PC-9 (cell line): ENCODE results near the gene B3GLCT. TPM values are rescaled to one million over a fixed set of nuclear protein-coding genes. Genes with fewer than 3 reads are reported as not detected.

Source experiments
- BruUV-seq: library from RNA; stranded (reverse); fragments of 400-500 nt; replicated peaks from 2 replicates; lab custom pipeline; 2021; lab: Mats Ljungman, UMichigan
- CTCF ChIA-PET: fragments of 300-600 bp; sonication (Branson Sonifier 250); formaldehyde crosslinking; loops from one replicate; lab custom pipeline; 2022; ENCODE audit warnings: antibody characterized with exemption; lab: Charles Lee
- POLR2A ChIA-PET: fragments of 300-600 bp; sonication (Branson Sonifier 250); formaldehyde crosslinking; loops from one replicate; lab custom pipeline; 2022; ENCODE audit warnings: antibody characterized with exemption; ENCODE audit not compliant: unreplicated experiment; lab: Charles Lee
- DNase-seq, 2 experiments: peaks; one replicate each; pipeline versions ENCODE4 v3.0.0 to v3.0.0-alpha.2; 2015 to 2022; ENCODE audit warnings: mixed read lengths in 1 of 2
- H2AFZ ChIP-seq: fragments of 200-600 bp; sonication (generic); 2 replicates; pipeline ENCODE4 v1.8.1; 2017; ENCODE audit warnings: antibody characterized with exemption
- H3F3A ChIP-seq: fragments of 200-600 bp; sonication (generic); 2 replicates; pipeline ENCODE4 v1.8.1; 2017; ENCODE audit warnings: antibody characterized with exemption, mild to moderate bottlenecking, low read depth; ENCODE audit not compliant: insufficient read depth
- H3K27ac ChIP-seq: fragments of 200-600 bp; sonication (generic); 2 replicates; pipeline ENCODE4 v1.6.1; 2016; ENCODE audit warnings: mixed run types
- H3K27me3 ChIP-seq: fragments of 200-600 bp; sonication (generic); 2 replicates; pipeline ENCODE4 v1.6.1; 2016; ENCODE audit warnings: low read depth, mixed run types; ENCODE audit not compliant: insufficient read depth
- H3K36me3 ChIP-seq: fragments of 200-600 bp; sonication (generic); 2 replicates; pipeline ENCODE4 v1.6.1; 2016; ENCODE audit warnings: low read depth, mixed run types
- H3K4me1 ChIP-seq: fragments of 200-600 bp; sonication (generic); replicated peaks from 2 replicates; pipeline ENCODE4 v1.6.1; 2016; ENCODE audit warnings: mixed run types; ENCODE audit not compliant: insufficient read depth
- H3K4me2 ChIP-seq: fragments of 200-600 bp; sonication (generic); 2 replicates; pipeline ENCODE4 v1.6.1; 2017; ENCODE audit warnings: mixed run types
- H3K4me3 ChIP-seq: fragments of 200-600 bp; sonication (generic); 2 replicates; pipeline ENCODE4 v1.6.1; 2016; ENCODE audit warnings: mixed run types
- H3K79me2 ChIP-seq: fragments of 200-600 bp; sonication (generic); 2 replicates; pipeline ENCODE4 v1.6.1; 2017; ENCODE audit warnings: low read depth, mixed run types
- H3K9me2 ChIP-seq: fragments of 200-600 bp; sonication (generic); 2 replicates; pipeline ENCODE4 v1.8.1; 2017; ENCODE audit warnings: mild to moderate bottlenecking; ENCODE audit not compliant: insufficient read depth
- H3K9me3 ChIP-seq: fragments of 200-600 bp; sonication (generic); 2 replicates; pipeline ENCODE4 v1.8.1; 2016; ENCODE audit warnings: low read depth; ENCODE audit not compliant: insufficient read depth
- H4K20me1 ChIP-seq: fragments of 200-600 bp; sonication (generic); 2 replicates; pipeline ENCODE4 v1.8.1; 2017; ENCODE audit not compliant: insufficient read depth
- EZH2 ChIP-seq: fragments of 200-600 bp; sonication (generic); IDR thresholded peaks from 2 replicates; pipeline ENCODE4 v1.8.0; 2017; ENCODE audit warnings: antibody characterized with exemption, low read depth
- intact Hi-C: fragments of 100-400 bp; cut with micrococcal nuclease; formaldehyde crosslinking; loops from one replicate; pipeline ENCODE4 v1.10.0; 2022; ENCODE audit not compliant: unreplicated experiment
- total RNA-seq: library from RNA; stranded (reverse); gene quantifications from 2 replicates; pipeline ENCODE4 v1.2.3, GENCODE V29; 2021
- TF ChIP-seq, protein P1 (sequence below): fragments of 200-600 bp; sonication (generic); conservative IDR thresholded peaks from 2 replicates; pipeline ENCODE4 v1.6.1; 2017; ENCODE audit warnings: mixed run types, antibody characterized with exemption, mild to moderate bottlenecking, moderate library complexity

Gene B3GLCT
- total RNA-seq, 1 experiment from 2014 or later, result 5.4 TPM

DNA sequence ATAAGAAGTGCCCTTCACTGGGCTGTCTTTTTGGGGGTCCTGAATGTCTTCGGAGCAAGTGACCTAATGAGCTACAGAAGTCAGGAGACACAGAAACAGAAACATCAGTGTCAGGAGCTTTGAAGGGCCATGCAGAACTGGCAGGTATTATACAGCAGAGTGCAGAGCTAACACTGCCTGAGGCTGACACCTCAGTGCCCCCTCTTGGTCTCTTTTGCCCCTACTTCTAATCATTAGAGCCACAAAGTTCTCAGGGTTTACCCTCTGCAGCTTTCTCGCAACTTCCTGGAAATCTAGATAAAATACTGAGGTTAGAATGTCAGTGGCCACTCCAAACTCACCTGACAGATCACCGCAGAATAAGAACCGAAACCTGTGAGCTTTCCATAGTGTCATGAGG lies 172.7 kb downstream of the B3GLCT start:
- intact Hi-C loops, result no loop called here
- no peaks in the 10 kb centered on the region for H3K79me2 ChIP-seq
- H3K4me2 ChIP-seq, result no peak overlapping the region
- no peaks in the 10 kb centered on the region for H3K4me1 ChIP-seq
- ChIA-PET CTCF (no interaction called here), POLR2A (no interaction called here)
- peaks cover 55% of the 10 kb centered on the region for H3K27me3 ChIP-seq
- no peak for DNase-seq
- H3F3A ChIP-seq, result no peaks in the 10 kb centered on the region
- H3K9me2 ChIP-seq, result no peaks in the 10 kb centered on the region
- H3K9me3 ChIP-seq, result no peaks in the 10 kb centered on the region
- H3K4me3 ChIP-seq, result no peak overlapping the region
- BruUV-seq, result no TSS peak
- no peaks in the 10 kb centered on the region for H4K20me1 ChIP-seq
- H3K27ac ChIP-seq, result no peak overlapping the region
- no peak overlapping the region for H2AFZ ChIP-seq
- H3K36me3 ChIP-seq, result no peaks in the 10 kb centered on the region
- no peak for TF ChIP-seq EZH2
- TF ChIP-seq, protein P1, sequence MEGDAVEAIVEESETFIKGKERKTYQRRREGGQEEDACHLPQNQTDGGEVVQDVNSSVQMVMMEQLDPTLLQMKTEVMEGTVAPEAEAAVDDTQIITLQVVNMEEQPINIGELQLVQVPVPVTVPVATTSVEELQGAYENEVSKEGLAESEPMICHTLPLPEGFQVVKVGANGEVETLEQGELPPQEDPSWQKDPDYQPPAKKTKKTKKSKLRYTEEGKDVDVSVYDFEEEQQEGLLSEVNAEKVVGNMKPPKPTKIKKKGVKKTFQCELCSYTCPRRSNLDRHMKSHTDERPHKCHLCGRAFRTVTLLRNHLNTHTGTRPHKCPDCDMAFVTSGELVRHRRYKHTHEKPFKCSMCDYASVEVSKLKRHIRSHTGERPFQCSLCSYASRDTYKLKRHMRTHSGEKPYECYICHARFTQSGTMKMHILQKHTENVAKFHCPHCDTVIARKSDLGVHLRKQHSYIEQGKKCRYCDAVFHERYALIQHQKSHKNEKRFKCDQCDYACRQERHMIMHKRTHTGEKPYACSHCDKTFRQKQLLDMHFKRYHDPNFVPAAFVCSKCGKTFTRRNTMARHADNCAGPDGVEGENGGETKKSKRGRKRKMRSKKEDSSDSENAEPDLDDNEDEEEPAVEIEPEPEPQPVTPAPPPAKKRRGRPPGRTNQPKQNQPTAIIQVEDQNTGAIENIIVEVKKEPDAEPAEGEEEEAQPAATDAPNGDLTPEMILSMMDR, result no peak

DNA sequence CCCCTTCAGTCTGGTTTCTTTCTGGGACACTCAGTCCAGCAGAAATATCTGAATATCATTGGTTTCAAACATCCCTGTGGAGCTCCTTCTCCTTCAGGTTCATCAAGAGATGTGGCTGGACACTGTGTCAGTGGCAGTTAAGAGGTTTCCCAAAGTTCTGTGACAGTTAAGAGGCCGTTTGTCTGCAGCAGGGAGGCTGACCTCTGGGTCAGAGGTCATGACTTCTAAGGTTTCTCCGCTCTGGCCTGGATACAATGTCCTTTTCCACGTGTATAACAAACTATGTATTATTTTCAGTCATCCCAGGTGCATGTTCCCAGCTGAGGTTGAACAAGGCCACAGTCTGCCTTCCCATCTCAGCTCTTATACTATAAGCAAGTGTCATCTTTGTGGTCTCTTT lies 174.9 kb downstream of the B3GLCT start:
- Histone ChIP-seq H3K4me2 (no peak overlapping the region), H2AFZ (no peak overlapping the region), H3F3A (no peaks in the 10 kb centered on the region), H3K79me2 (no peaks in the 10 kb centered on the region), H3K9me2 (no peaks in the 10 kb centered on the region), H3K4me1 (no peaks in the 10 kb centered on the region), H3K27me3 (peaks cover 66% of the 10 kb centered on the region), H4K20me1 (no peaks in the 10 kb centered on the region), H3K27ac (no peak overlapping the region), H3K9me3 (no peaks in the 10 kb centered on the region), H3K36me3 (no peaks in the 10 kb centered on the region), H3K4me3 (no peak overlapping the region)
- CTCF ChIA-PET, result no interaction called here
- BruUV-seq, result no TSS peak
- TF ChIP-seq, protein P1, result no peak
- no peak for TF ChIP-seq EZH2
- no peak for DNase-seq
- POLR2A ChIA-PET, result no interaction called here
- intact Hi-C loops, result no loop called here

DNA sequence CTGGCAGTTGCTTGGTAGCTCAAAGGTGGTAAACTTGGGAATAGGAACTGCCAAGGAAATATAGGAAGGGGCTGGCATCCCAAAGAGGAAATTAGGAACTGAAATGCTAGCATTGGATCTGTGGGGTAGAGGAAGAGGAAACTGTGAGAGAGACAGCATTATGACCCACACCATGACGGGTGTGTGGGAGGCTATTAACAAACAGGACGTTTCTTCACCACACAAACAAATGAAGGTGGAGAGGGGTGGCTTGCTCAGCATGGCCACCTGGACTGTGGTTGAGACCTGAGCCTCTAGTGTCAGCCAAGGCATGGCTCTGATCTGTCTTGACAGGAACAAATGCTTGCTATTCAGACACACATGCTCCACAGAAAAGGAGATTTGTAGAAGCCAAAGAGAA lies 178.2 kb downstream of the B3GLCT start:
- Histone ChIP-seq H3K4me3 (no peak overlapping the region), H2AFZ (no peak overlapping the region), H3K27ac (no peak overlapping the region), H3K4me2 (no peak overlapping the region), H3K4me1 (no peaks in the 10 kb centered on the region), H3K9me2 (no peaks in the 10 kb centered on the region), H3F3A (no peaks in the 10 kb centered on the region), H3K27me3 (peaks cover 69% of the 10 kb centered on the region), H4K20me1 (no peaks in the 10 kb centered on the region), H3K9me3 (no peaks in the 10 kb centered on the region), H3K36me3 (no peaks in the 10 kb centered on the region), H3K79me2 (no peaks in the 10 kb centered on the region)
- intact Hi-C loops, result no loop called here
- no TSS peak for BruUV-seq
- TF ChIP-seq, protein P1, result no peak
- no peak for TF ChIP-seq EZH2
- CTCF ChIA-PET, result no interaction called here
- no peak for DNase-seq
- POLR2A ChIA-PET, result no interaction called here
